ENCODE data around the gene RASSF10. TPM values are rescaled to one million over a fixed set of nuclear protein-coding genes. Genes with fewer than 3 reads are reported as not detected.

RASSF10 gene
- total RNA-seq, 1 experiment from 2014 or later, result not detected

DNA sequence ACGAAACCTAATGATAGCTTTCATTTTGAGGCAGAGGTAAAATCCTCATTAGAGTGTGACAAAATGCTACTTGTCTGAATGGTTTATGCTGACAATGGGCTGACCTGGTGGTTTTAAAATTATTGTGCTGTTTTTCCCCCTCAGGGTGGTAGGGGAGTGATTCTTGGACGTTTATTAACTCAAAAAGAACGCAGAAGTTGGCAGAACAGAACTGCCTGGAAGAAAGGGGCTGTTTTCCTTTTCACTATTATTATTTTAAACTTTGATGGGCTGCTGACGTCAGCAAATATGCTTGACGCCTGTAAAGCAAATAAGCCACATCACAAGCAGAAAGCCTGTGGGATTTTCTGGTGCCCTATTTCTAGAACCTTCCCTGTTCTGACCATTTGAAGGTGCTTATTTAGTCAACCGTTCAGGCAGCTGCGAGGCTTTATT lies 4.0 kb downstream of the RASSF10 start:
- DNase-seq (ENCODE audit: low read depth, low spot score) (no peak), ATAC-seq (no peak)
- ChIA-PET RAD21 (ENCODE audit: low non-redundant PET in 1 of 2, low total read pairs in 2 of 2, uncharacterized antibody in 2 of 2, unreplicated experiment in 2 of 2) (no interaction called here), CTCF (interaction anchor here (1.2 kb wide), 1 partner anchor 49 kb away, joined by 3 read pairs; no protein-coding TSS in a partner anchor), POLR2A (no interaction called here)
- Histone ChIP-seq H3K27me3 (ENCODE audit: insufficient read depth, low read length) (no peaks in the 10 kb centered on the region), H3K9me3 (ENCODE audit: control insufficient read depth in 1 of 2, insufficient read depth in 1 of 2, low read depth in 1 of 2, low read length in 2 of 2) (no peaks in the 10 kb centered on the region), H3K36me3 (ENCODE audit: control insufficient read depth in 1 of 2, insufficient read depth in 2 of 2, low read length in 2 of 2) (no peaks in the 10 kb centered on the region), H3K4me3 (replicated peaks in 1 of 2; ENCODE audit: low read depth in 1 of 2, low read length in 2 of 2) (no peak overlapping the region), H3K79me2 (ENCODE audit: insufficient read depth, low read length) (no peaks in the 10 kb centered on the region), H2AFZ (ENCODE audit: low read depth, low read length, poor library complexity, severe bottlenecking) (no peak overlapping the region), H3K4me2 (ENCODE audit: low read length) (no peak overlapping the region), H4K20me1 (ENCODE audit: insufficient read depth) (no peaks in the 10 kb centered on the region), H3K27ac (ENCODE audit: low read depth, low read length) (no peak overlapping the region), H3K4me1 (ENCODE audit: control insufficient read depth in 1 of 2, insufficient read depth in 2 of 2, low read length in 2 of 2) (no peaks in the 10 kb centered on the region), H3K9me2 (ENCODE audit: insufficient read depth) (no peaks in the 10 kb centered on the region), H3K9ac (ENCODE audit: low read length) (no peak overlapping the region)
- intact Hi-C loops (cut with micrococcal nuclease), result no loop called here
- TF ChIP-seq TCF7L2 (IDR thresholded peaks at IDR 0.05; ENCODE audit: borderline replicate concordance, extremely low read depth, insufficient read depth, insufficient read length) (no peak), ZFX (IDR thresholded peaks at IDR 0.05) (no peak), SIN3A (IDR thresholded peaks at IDR 0.05; ENCODE audit: low read depth) (no peak), ZNF274 (IDR thresholded peaks at IDR 0.05; ENCODE audit: low read depth, low read length) (no peak), RAD21 (IDR thresholded peaks at IDR 0.05; ENCODE audit: low read depth) (no peak), SP1 (IDR thresholded peaks at IDR 0.05; ENCODE audit: low read depth) (no peak), JUND (IDR thresholded peaks at IDR 0.05) (no peak), POLR2A (IDR thresholded peaks at IDR 0.05; ENCODE audit: borderline replicate concordance, extremely low read depth, insufficient read depth, insufficient read length) (no peak), CBX3 (IDR thresholded peaks at IDR 0.05; ENCODE audit: low read depth) (no peak), POLR2AphosphoS5 (IDR thresholded peaks at IDR 0.05; ENCODE audit: low read depth, low read length) (no peak)
- TF ChIP-seq, protein P1, sequence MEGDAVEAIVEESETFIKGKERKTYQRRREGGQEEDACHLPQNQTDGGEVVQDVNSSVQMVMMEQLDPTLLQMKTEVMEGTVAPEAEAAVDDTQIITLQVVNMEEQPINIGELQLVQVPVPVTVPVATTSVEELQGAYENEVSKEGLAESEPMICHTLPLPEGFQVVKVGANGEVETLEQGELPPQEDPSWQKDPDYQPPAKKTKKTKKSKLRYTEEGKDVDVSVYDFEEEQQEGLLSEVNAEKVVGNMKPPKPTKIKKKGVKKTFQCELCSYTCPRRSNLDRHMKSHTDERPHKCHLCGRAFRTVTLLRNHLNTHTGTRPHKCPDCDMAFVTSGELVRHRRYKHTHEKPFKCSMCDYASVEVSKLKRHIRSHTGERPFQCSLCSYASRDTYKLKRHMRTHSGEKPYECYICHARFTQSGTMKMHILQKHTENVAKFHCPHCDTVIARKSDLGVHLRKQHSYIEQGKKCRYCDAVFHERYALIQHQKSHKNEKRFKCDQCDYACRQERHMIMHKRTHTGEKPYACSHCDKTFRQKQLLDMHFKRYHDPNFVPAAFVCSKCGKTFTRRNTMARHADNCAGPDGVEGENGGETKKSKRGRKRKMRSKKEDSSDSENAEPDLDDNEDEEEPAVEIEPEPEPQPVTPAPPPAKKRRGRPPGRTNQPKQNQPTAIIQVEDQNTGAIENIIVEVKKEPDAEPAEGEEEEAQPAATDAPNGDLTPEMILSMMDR (IDR thresholded peaks at IDR 0.05 in 2 of 3, conservative IDR thresholded peaks at IDR 0.05 in 1 of 3; ENCODE audit: borderline replicate concordance in 1 of 3, insufficient read depth in 1 of 3, low read depth in 2 of 3, low read length in 2 of 3), result no peak
- TF ChIP-seq, protein P2, sequence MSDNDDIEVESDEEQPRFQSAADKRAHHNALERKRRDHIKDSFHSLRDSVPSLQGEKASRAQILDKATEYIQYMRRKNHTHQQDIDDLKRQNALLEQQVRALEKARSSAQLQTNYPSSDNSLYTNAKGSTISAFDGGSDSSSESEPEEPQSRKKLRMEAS (IDR thresholded peaks at IDR 0.05), result no peak
- TF ChIP-seq, protein P3, sequence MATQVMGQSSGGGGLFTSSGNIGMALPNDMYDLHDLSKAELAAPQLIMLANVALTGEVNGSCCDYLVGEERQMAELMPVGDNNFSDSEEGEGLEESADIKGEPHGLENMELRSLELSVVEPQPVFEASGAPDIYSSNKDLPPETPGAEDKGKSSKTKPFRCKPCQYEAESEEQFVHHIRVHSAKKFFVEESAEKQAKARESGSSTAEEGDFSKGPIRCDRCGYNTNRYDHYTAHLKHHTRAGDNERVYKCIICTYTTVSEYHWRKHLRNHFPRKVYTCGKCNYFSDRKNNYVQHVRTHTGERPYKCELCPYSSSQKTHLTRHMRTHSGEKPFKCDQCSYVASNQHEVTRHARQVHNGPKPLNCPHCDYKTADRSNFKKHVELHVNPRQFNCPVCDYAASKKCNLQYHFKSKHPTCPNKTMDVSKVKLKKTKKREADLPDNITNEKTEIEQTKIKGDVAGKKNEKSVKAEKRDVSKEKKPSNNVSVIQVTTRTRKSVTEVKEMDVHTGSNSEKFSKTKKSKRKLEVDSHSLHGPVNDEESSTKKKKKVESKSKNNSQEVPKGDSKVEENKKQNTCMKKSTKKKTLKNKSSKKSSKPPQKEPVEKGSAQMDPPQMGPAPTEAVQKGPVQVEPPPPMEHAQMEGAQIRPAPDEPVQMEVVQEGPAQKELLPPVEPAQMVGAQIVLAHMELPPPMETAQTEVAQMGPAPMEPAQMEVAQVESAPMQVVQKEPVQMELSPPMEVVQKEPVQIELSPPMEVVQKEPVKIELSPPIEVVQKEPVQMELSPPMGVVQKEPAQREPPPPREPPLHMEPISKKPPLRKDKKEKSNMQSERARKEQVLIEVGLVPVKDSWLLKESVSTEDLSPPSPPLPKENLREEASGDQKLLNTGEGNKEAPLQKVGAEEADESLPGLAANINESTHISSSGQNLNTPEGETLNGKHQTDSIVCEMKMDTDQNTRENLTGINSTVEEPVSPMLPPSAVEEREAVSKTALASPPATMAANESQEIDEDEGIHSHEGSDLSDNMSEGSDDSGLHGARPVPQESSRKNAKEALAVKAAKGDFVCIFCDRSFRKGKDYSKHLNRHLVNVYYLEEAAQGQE (IDR thresholded peaks at IDR 0.05; ENCODE audit: low read depth), result no peak
- no TSS peak for BruUV-seq (replicated peaks)

Data from HCT116 (cell line).